GM12878 (cell line): ENCODE results near the gene OR8B2. TPM values are rescaled to one million over a fixed set of nuclear protein-coding genes. Genes with fewer than 3 reads are reported as not detected.

Experiments used
- ATAC-seq: fragments of 200-7000 bp; cut with Tn5 transposase; 3 replicates; pipeline ENCODE4 v1.9.1; 2020; ENCODE audit warnings: mild to moderate bottlenecking, moderate library complexity
- BruUV-seq: library from RNA; stranded (reverse); fragments of 400-500 nt; replicated peaks from 2 replicates; lab custom pipeline; 2021; lab: Mats Ljungman, UMichigan
- CTCF ChIA-PET: fragments of 300-600 bp; sonication (Branson Sonifier 250); formaldehyde crosslinking; extraction: SDS; loops from one replicate; lab custom pipeline; 2021; ENCODE audit warnings: inconsistent platforms; lab: Yijun Ruan, JAX
- POLR2A ChIA-PET: fragments of 350-600 bp; formaldehyde crosslinking; extraction: SDS; loops from one replicate; lab custom pipeline; 2021; ENCODE audit warnings: inconsistent platforms; lab: Charles Lee
- RAD21 ChIA-PET: fragments of 300-600 bp; sonication (Branson Sonifier 250); formaldehyde crosslinking; loops from one replicate; lab custom pipeline; 2023; ENCODE audit warnings: antibody characterized with exemption; ENCODE audit not compliant: unreplicated experiment; lab: Charles Lee
- SMC1A ChIA-PET: fragments of 300-600 bp; sonication (Branson Sonifier 250); formaldehyde crosslinking; loops from one replicate; lab custom pipeline; 2023; ENCODE audit not compliant: unreplicated experiment, uncharacterized antibody; lab: Charles Lee
- DNase-seq: peaks from one replicate; pipeline ENCODE4 v3.0.0-alpha.2; 2011; ENCODE audit warnings: low read depth, low spot score
- FAIRE-seq: peaks from 3 replicates; lab custom pipeline; 2011; peaks lifted over from hg19 to GRCh38; lab: Jason Lieb, UNC
- H2AFZ ChIP-seq: 2 replicates; pipeline ENCODE4 v1.6.0; 2011; ENCODE audit warnings: low read depth, low read length, control low read depth; ENCODE audit not compliant: control insufficient read depth
- H3K27ac ChIP-seq: 2 replicates; pipeline ENCODE4 v1.5.1; 2011; ENCODE audit warnings: control low read depth; ENCODE audit not compliant: control insufficient read depth, insufficient read depth
- H3K27me3 ChIP-seq, 2 experiments: replicated peaks in 1 of 2; 2 replicates each; pipeline versions ENCODE4 v1.6.0 to v1.6.1; 2011; ENCODE audit warnings: low read length in 1 of 2; ENCODE audit not compliant: control insufficient read depth in 2 of 2, insufficient read depth in 2 of 2
- H3K36me3 ChIP-seq, 2 experiments: 2 replicates each; pipeline ENCODE4 v1.5.1; 2011; ENCODE audit warnings: low read length in 1 of 2; ENCODE audit not compliant: control insufficient read depth in 2 of 2, insufficient read depth in 2 of 2
- H3K4me1 ChIP-seq: 2 replicates; pipeline ENCODE4 v1.6.1; 2011; ENCODE audit warnings: mild to moderate bottlenecking, low read length, moderate library complexity, mixed read lengths; ENCODE audit not compliant: control insufficient read depth, insufficient read depth
- H3K4me2 ChIP-seq: 2 replicates; pipeline ENCODE4 v1.6.0; 2011; ENCODE audit warnings: control low read depth; ENCODE audit not compliant: control insufficient read depth, insufficient read depth
- H3K4me3 ChIP-seq: fragments of 200-600 bp; sonication (generic); 2 replicates; pipeline ENCODE4 v1.5.1; 2016
- H3K79me2 ChIP-seq: 2 replicates; pipeline ENCODE4 v1.6.0; 2011; ENCODE audit warnings: low read length; ENCODE audit not compliant: control insufficient read depth, insufficient read depth
- H3K9ac ChIP-seq: 2 replicates; pipeline ENCODE4 v1.8.0; 2011; ENCODE audit warnings: low read length, control low read depth, mixed read lengths; ENCODE audit not compliant: control insufficient read depth, insufficient read depth
- H3K9me3 ChIP-seq: replicated peaks from 3 replicates; pipeline ENCODE4 v1.5.1; 2011; ENCODE audit warnings: mild to moderate bottlenecking, low read length; ENCODE audit not compliant: control insufficient read depth, insufficient read depth
- H4K20me1 ChIP-seq: 2 replicates; pipeline ENCODE4 v1.6.0; 2011; ENCODE audit not compliant: control insufficient read depth, insufficient read depth
- BCL11A ChIP-seq: IDR thresholded peaks from 2 replicates; pipeline ENCODE4 v1.6.1; 2011; ENCODE audit warnings: low read depth, low read length
- BRCA1 ChIP-seq: IDR thresholded peaks from 2 replicates; pipeline ENCODE4 v1.6.1; 2011; ENCODE audit warnings: low read depth, low read length, improper control_type of control experiment
- CREB1 ChIP-seq: IDR thresholded peaks from 2 replicates; pipeline ENCODE4 v1.6.1; 2012; ENCODE audit warnings: low read depth, mild to moderate bottlenecking, inconsistent platforms
- DPF2 ChIP-seq: fragments of 450-650 bp; IDR thresholded peaks from 2 replicates; pipeline ENCODE4 v1.6.1; 2017; ENCODE audit warnings: mild to moderate bottlenecking
- E2F8 ChIP-seq: fragments of 450-650 bp; IDR thresholded peaks from 2 replicates; pipeline ENCODE4 v1.6.1; 2018; ENCODE audit warnings: mild to moderate bottlenecking, low read depth, moderate library complexity; ENCODE audit not compliant: partially characterized antibody
- FOXK2 ChIP-seq: fragments of 450-650 bp; IDR thresholded peaks from 2 replicates; pipeline ENCODE4 v1.6.1; 2017; ENCODE audit warnings: mild to moderate bottlenecking, moderate library complexity
- FOXM1 ChIP-seq: IDR thresholded peaks from 2 replicates; pipeline ENCODE4 v1.6.1; 2012; ENCODE audit warnings: low read depth, mild to moderate bottlenecking, inconsistent platforms, low read length, moderate library complexity
- GATAD2B ChIP-seq: fragments of 450-650 bp; conservative IDR thresholded peaks from 2 replicates; pipeline ENCODE4 v1.6.1; 2017; ENCODE audit warnings: low read depth, mild to moderate bottlenecking, moderate library complexity
- MAX ChIP-seq: IDR thresholded peaks from 2 replicates; pipeline ENCODE4 v1.6.1; 2012; ENCODE audit warnings: low read depth, low read length, improper control_type of control experiment
- MEF2B ChIP-seq: fragments of 450-650 bp; IDR thresholded peaks from 2 replicates; pipeline ENCODE4 v1.6.1; 2018; ENCODE audit warnings: mild to moderate bottlenecking, moderate library complexity; ENCODE audit not compliant: partially characterized antibody, poor library complexity, severe bottlenecking
- NFXL1 ChIP-seq: fragments of 450-650 bp; IDR thresholded peaks from 2 replicates; pipeline ENCODE4 v1.6.1; 2017; ENCODE audit warnings: antibody characterized with exemption, mild to moderate bottlenecking, borderline replicate concordance
- RELB ChIP-seq: fragments of 450-650 bp; IDR thresholded peaks from 2 replicates; pipeline ENCODE4 v1.6.1; 2017; ENCODE audit warnings: low read depth, mild to moderate bottlenecking, moderate library complexity
- SIN3A ChIP-seq: IDR thresholded peaks from 2 replicates; pipeline ENCODE4 v1.6.1; 2012; ENCODE audit warnings: low read depth, low read length, improper control_type of control experiment
- SMAD1 ChIP-seq: fragments of 450-650 bp; IDR thresholded peaks from 2 replicates; pipeline ENCODE4 v1.6.1; 2018; ENCODE audit warnings: mild to moderate bottlenecking, low read depth; ENCODE audit not compliant: partially characterized antibody
- SMARCA5 ChIP-seq: fragments of 450-650 bp; IDR thresholded peaks from 2 replicates; pipeline ENCODE4 v1.6.1; 2017; ENCODE audit warnings: mild to moderate bottlenecking
- SREBF2 ChIP-seq: IDR thresholded peaks from 2 replicates; pipeline ENCODE4 v1.6.1; 2012; ENCODE audit warnings: mild to moderate bottlenecking, low read length
- STAT3 ChIP-seq: IDR thresholded peaks from 2 replicates; pipeline ENCODE4 v1.6.1; 2011; ENCODE audit warnings: low read depth, low read length, improper control_type of control experiment
- SUZ12 ChIP-seq: fragments of 200-600 bp; sonication (generic); IDR thresholded peaks from one replicate; pipeline ENCODE4 v1.6.1; 2018; ENCODE audit warnings: antibody characterized with exemption, mild to moderate bottlenecking; ENCODE audit not compliant: unreplicated experiment
- WRNIP1 ChIP-seq: IDR thresholded peaks from 2 replicates; pipeline ENCODE4 v1.6.1; 2011; ENCODE audit warnings: low read depth, low read length, improper control_type of control experiment, borderline replicate concordance
- WGBS: methylation state at CpG from one replicate; pipeline ENCODE4 v1.1.6; 2016; ENCODE audit warnings: low lambda C conversion rate; ENCODE audit not compliant: insufficient replicate concordance, insufficient coverage; ENCODE audit errors: missing lambda C conversion rate; 5-methylcytosine and 5-hydroxymethylcytosine counted together
- in situ Hi-C: fragments of 300-500 bp; cut with MboI; formaldehyde crosslinking; loops from 9 replicates; pipeline ENCODE4 v1.14.3; 2018; ENCODE audit warnings: mixed read lengths
- intact Hi-C: fragments of 100-400 bp; cut with micrococcal nuclease; formaldehyde crosslinking; loops from one replicate; pipeline ENCODE4 v1.14.2; 2022; ENCODE audit not compliant: unreplicated experiment
- polyA plus RNA-seq, 11 experiments: library from polyadenylated mRNA; depleted of rRNA in 4 of 11; unstranded in 6 of 11; stranded (reverse) in 5 of 11; fragments of >200 nt; fragmentation: Nextera tagmentation in 4 of 11; fragmentation: Illumina TruSeq in 1 of 11; extraction: Ambion mirVana in 4 of 11; extraction: Trizol in 1 of 11; gene quantifications; 1 replicate in 1 of 11; 2 replicates in 10 of 11; pipeline versions ENCODE4 v1.2.1 to v1.2.3, GENCODE V29; 2011 to 2016; ENCODE audit warnings: inconsistent platforms in 2 of 11, missing spikeins in 2 of 11, low read depth in 1 of 11
- total RNA-seq, 4 experiments: library from RNA; depleted of rRNA in 3 of 4; stranded (reverse); fragments of >200 nt in 3 of 4; fragmentation: Illumina TruSeq in 1 of 4; extraction: Trizol in 1 of 4; gene quantifications; 2 replicates each; pipeline versions ENCODE4 v1.2.1 to v1.2.3, GENCODE V29; 2013 to 2021

Gene OR8B2
- total and polyA plus RNA-seq, 10 of the 15 experiments (the other 5 are each of a cell fraction or from before 2014, with no cell fraction given), result not detected

GRCh38 chr11:124424384-124424921 is 40.2 kb upstream of the OR8B2 start, which contains the start of gene OR8B4 (continued):
- TF ChIP-seq E2F8 (no peak), STAT3 (no peak), SUZ12 (no peak), CREB1 (no peak)

GRCh38 chr11:124421043-124421442 is 36.7 kb upstream of the OR8B2 start:
- POLR2A ChIA-PET, result no interaction called here
- H3K79me2 ChIP-seq, result no peaks in the 10 kb centered on the region
- CTCF ChIA-PET, result no interaction called here
- no peaks in the 10 kb centered on the region for H3K9me3 ChIP-seq
- WGBS, result 57% methylated on average over 4 of the region's 4 CpGs
- no peak overlapping the region for H3K9ac ChIP-seq
- SMC1A ChIA-PET, result interaction anchor here (2.3 kb wide), 1 partner anchor 10 kb away, joined by 6 read pairs; no protein-coding TSS in a partner anchor
- no peaks in the 10 kb centered on the region; the same call in 1 of the 2 replicates for H4K20me1 ChIP-seq
- no peaks in the 10 kb centered on the region for H3K4me1 ChIP-seq
- DNase-seq, result no peak
- H3K36me3 ChIP-seq, result no peaks in the 10 kb centered on the region
- in situ Hi-C loops, result loop anchor here (25.0 kb wide), 1 partner anchor 416 kb away; no protein-coding TSS in a partner anchor
- peaks cover 0 to 2% of the 10 kb centered on the region in 2 experiments; a peak in 1 of 4 replicates for H3K27me3 ChIP-seq
- H3K4me3 ChIP-seq, result no peak overlapping the region
- no peak for TF ChIP-seq DPF2
- TF ChIP-seq MEF2B, result no peak
- TF ChIP-seq WRNIP1, result no peak
- TF ChIP-seq SMAD1, result no peak
- no peak for TF ChIP-seq NFXL1
- no peak for TF ChIP-seq GATAD2B
- TF ChIP-seq SIN3A, result no peak
- TF ChIP-seq BCL11A, result no peak
- TF ChIP-seq RELB, result no peak
- TF ChIP-seq BRCA1, result no peak
- no peak for TF ChIP-seq SREBF2
- TF ChIP-seq FOXK2, result no peak
- TF ChIP-seq MAX, result no peak
- TF ChIP-seq SMARCA5, result no peak
- no peak for TF ChIP-seq FOXM1
- TF ChIP-seq, all 136 proteins: peak for 0
- ATAC-seq (no peak), FAIRE-seq (no peak)
- RAD21 ChIA-PET, result no interaction called here
- Histone ChIP-seq H3K27ac (no peak overlapping the region), H3K4me2 (no peak overlapping the region), H2AFZ (no peak overlapping the region)
- intact Hi-C loops, result no loop called here
- no TSS peak for BruUV-seq
